Measurements from ENCODE around the gene PDCD4.

Gene PDCD4

GRCh38 chr10:110919349-110919931, 47.7 kb downstream of the PDCD4 start, which contains the start of gene SHOC2:
Gene SHOC2 (plus strand): TSS chr10:110919604. CDS start chr10:110964359, 44,755 bp downstream.
- peak; percentile 93 for DNase-seq (ENCODE audit: low read depth)

- DNase-seq (ENCODE audit: low read depth): no peak
Measured at GRCh38 chr10:110919971-110920881, 48.5 kb downstream of the PDCD4 start.

GRCh38 chr10:110923856-110924493, 52.2 kb downstream of the PDCD4 start:
- no peak for DNase-seq (ENCODE audit: low read depth)

- no peak for DNase-seq (ENCODE audit: low read depth)
Measured at GRCh38 chr10:110927461-110927860, 55.7 kb downstream of the PDCD4 start.

GRCh38 chr10:110931769-110932381, 60.1 kb downstream of the PDCD4 start:
- no peak for DNase-seq (ENCODE audit: low read depth)

- DNase-seq (ENCODE audit: low read depth): no peak
Measured at GRCh38 chr10:110932505-110933180, 60.9 kb downstream of the PDCD4 start.

- DNase-seq (ENCODE audit: low read depth): no peak
Measured at GRCh38 chr10:110936757-110937156, 65.0 kb downstream of the PDCD4 start.

GRCh38 chr10:110939419-110939818, 67.7 kb downstream of the PDCD4 start:
- no peak for DNase-seq (ENCODE audit: low read depth)

- no peak for DNase-seq (ENCODE audit: low read depth)
Measured at GRCh38 chr10:110944792-110945396, 73.2 kb downstream of the PDCD4 start.

- DNase-seq (ENCODE audit: low read depth): no peak
Measured at GRCh38 chr10:110946496-110946895, 74.8 kb downstream of the PDCD4 start.

GRCh38 chr10:110947061-110947595, 75.4 kb downstream of the PDCD4 start:
- DNase-seq (ENCODE audit: low read depth): no peak
